A673 (cell line): Measurements from ENCODE around the gene SLX4. TPM values are rescaled to one million over a fixed set of nuclear protein-coding genes. Genes with fewer than 3 reads are reported as not detected.

ENCODE experiments used
- BruUV-seq: library from RNA; stranded (reverse); fragments of 400-500 nt; replicated peaks from 2 replicates; lab custom pipeline; 2021; lab: Mats Ljungman, UMichigan
- CTCF ChIA-PET: fragments of 300-600 bp; sonication (Branson Sonifier 250); formaldehyde crosslinking; loops from one replicate; lab custom pipeline; 2022; ENCODE audit warnings: antibody characterized with exemption; lab: Charles Lee
- POLR2A ChIA-PET: fragments of 300-600 bp; sonication (Branson Sonifier 250); formaldehyde crosslinking; loops from one replicate; lab custom pipeline; 2022; ENCODE audit warnings: antibody characterized with exemption; ENCODE audit not compliant: low non-redundant PET; lab: Charles Lee
- DNase-seq: peaks from one replicate; pipeline ENCODE4 v3.0.0-alpha.2; 2015; ENCODE audit warnings: low spot score
- H3K27ac ChIP-seq: fragments of 200-600 bp; sonication (generic); 2 replicates; pipeline ENCODE4 v1.5.1; 2016; ENCODE audit warnings: mixed run types, low read depth, mild to moderate bottlenecking, mixed read lengths, antibody characterized with exemption, low read length; ENCODE audit not compliant: poor library complexity, severe bottlenecking
- H3K27me3 ChIP-seq: fragments of 200-600 bp; sonication (generic); replicated peaks from 2 replicates; pipeline ENCODE4 v1.6.1; 2017; ENCODE audit warnings: mixed run types, low read depth, mild to moderate bottlenecking, mixed read lengths, antibody characterized with exemption, low read length; ENCODE audit not compliant: insufficient read depth, poor library complexity
- H3K36me3 ChIP-seq: fragments of 200-600 bp; sonication (generic); 2 replicates; pipeline ENCODE4 v1.6.1; 2016; ENCODE audit warnings: mixed run types, mild to moderate bottlenecking, mixed read lengths, antibody characterized with exemption, low read length; ENCODE audit not compliant: insufficient read depth, poor library complexity, severe bottlenecking
- H3K4me1 ChIP-seq: fragments of 200-600 bp; sonication (generic); 2 replicates; pipeline ENCODE4 v1.6.1; 2017; ENCODE audit warnings: mixed run types, mild to moderate bottlenecking, mixed read lengths, antibody characterized with exemption, low read length; ENCODE audit not compliant: insufficient read depth, poor library complexity, severe bottlenecking
- H3K4me3 ChIP-seq: fragments of 200-600 bp; sonication (generic); 2 replicates; pipeline ENCODE4 v1.5.1; 2016; ENCODE audit warnings: low read depth, mixed run types, mild to moderate bottlenecking, mixed read lengths, low read length; ENCODE audit not compliant: poor library complexity, severe bottlenecking
- H3K9me3 ChIP-seq: fragments of 200-600 bp; sonication (generic); 2 replicates; pipeline ENCODE4 v1.6.1; 2016; ENCODE audit warnings: mixed run types, low read depth, mild to moderate bottlenecking, mixed read lengths, antibody characterized with exemption, low read length; ENCODE audit not compliant: poor library complexity, severe bottlenecking
- CTCF ChIP-seq: fragments of 300-800, 200-600 bp; sonication (generic); conservative IDR thresholded peaks from 2 replicates; pipeline ENCODE4 v1.5.1; 2017; ENCODE audit warnings: low read depth, mild to moderate bottlenecking, antibody characterized with exemption, low read length, moderate library complexity, mixed read lengths
- EZH2 ChIP-seq: fragments of 200-600 bp; sonication (generic); IDR thresholded peaks from 2 replicates; pipeline ENCODE4 v1.6.1; 2017; ENCODE audit warnings: borderline replicate concordance, low read depth, mild to moderate bottlenecking, mixed read lengths, antibody characterized with exemption, low read length; ENCODE audit not compliant: poor library complexity, severe bottlenecking
- intact Hi-C: fragments of 100-400 bp; cut with micrococcal nuclease; formaldehyde crosslinking; loops from one replicate; pipeline ENCODE4 v1.10.0; 2022; ENCODE audit not compliant: unreplicated experiment
- total RNA-seq: library from RNA; stranded (reverse); gene quantifications from 2 replicates; pipeline ENCODE4 v1.2.3, GENCODE V29; 2021

The SLX4 gene
- total RNA-seq, 1 experiment from 2014 or later, result 15.1 TPM

DNA sequence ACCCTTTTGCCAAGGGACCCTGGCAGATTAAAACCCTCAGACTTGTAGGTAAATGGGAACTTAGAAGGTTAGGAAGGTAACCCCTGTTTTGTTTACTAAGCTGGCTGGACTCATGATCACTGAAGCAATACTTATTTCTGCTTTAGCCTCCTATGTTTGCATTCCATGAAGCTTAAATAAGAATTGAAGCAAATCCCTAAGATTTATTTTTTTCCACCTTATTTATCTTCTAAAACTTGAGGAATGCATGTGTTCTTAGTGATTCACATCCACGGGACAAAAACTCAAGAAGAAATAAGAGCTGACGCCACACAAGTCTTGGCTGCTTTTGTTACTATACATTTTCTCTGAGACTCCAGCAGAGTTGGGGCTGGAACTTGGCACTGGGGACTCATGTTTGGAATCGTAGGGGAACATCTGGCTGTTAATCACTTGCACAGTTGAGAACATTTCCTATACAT is 75.1 kb downstream of the SLX4 start:
- H3K36me3 ChIP-seq, result peaks cover 13% of the 10 kb centered on the region
- H3K4me3 ChIP-seq, result no peak overlapping the region
- TF ChIP-seq EZH2 (no peak), CTCF (no peak)
- H3K9me3 ChIP-seq, result no peaks in the 10 kb centered on the region
- intact Hi-C loops, result no loop called here
- no peak overlapping the region for H3K27ac ChIP-seq
- CTCF ChIA-PET, result no interaction called here
- no peak for DNase-seq
- POLR2A ChIA-PET, result interaction anchor here (0.5 kb wide), 1 partner anchor 368 kb away, joined by 3 read pairs; no protein-coding TSS in a partner anchor
- TSS peak; percentile 24 for BruUV-seq
- H3K4me1 ChIP-seq, result no peaks in the 10 kb centered on the region
- no peaks in the 10 kb centered on the region for H3K27me3 ChIP-seq

DNA sequence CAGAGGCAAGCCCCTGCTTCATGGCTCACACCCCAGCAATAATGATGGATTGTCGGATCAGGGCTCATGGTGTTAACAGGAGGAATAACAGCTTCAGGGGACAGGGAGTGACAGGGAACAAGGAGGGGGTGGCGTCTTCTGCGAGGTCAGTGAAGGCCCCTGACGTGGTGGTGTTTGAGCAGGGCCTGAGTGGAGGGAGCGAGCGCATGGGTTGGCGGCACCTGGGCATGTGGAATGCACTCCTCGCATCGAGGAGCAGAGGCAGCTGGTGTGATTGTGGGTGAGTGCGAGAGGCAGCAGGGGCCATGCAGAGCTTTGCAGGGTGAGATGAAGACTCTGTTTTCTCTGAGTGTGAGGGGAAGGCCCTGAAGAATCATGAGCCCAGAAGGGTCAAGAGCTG is 77.3 kb downstream of the SLX4 start:
- DNase-seq, result no peak
- Histone ChIP-seq H3K36me3 (peaks cover 23% of the 10 kb centered on the region), H3K4me1 (no peaks in the 10 kb centered on the region), H3K4me3 (no peak overlapping the region), H3K9me3 (no peaks in the 10 kb centered on the region), H3K27ac (no peak overlapping the region), H3K27me3 (no peaks in the 10 kb centered on the region)
- no TSS peak for BruUV-seq
- intact Hi-C loops, result no loop called here
- CTCF ChIA-PET, result no interaction called here
- POLR2A ChIA-PET, result no interaction called here
- TF ChIP-seq EZH2 (no peak), CTCF (no peak)

GRCh38 chr16:3532741-3533140 is 78.7 kb downstream of the SLX4 start:
- Histone ChIP-seq H3K27me3 (no peaks in the 10 kb centered on the region), H3K4me1 (no peaks in the 10 kb centered on the region), H3K36me3 (peaks cover 28% of the 10 kb centered on the region), H3K27ac (no peak overlapping the region), H3K9me3 (no peaks in the 10 kb centered on the region), H3K4me3 (no peak overlapping the region)
- no peak for DNase-seq
- intact Hi-C loops, result no loop called here
- no peak for TF ChIP-seq CTCF
- no peak for TF ChIP-seq EZH2
- ChIA-PET CTCF (interaction anchor here (0.6 kb wide), 1 partner anchor 870 kb away, joined by 7 read pairs; no protein-coding TSS in a partner anchor), POLR2A (no interaction called here)
- no TSS peak for BruUV-seq

Other genes starting within 250 kb of the SLX4 start
- 17.2 and 17.3 TPM in 2 replicates for gene ZSCAN32, start 210.6 kb downstream of the SLX4 start, total RNA-seq
- 12.2 and 13.7 TPM in 2 replicates for gene ZNF174, start 210.4 kb downstream of the SLX4 start, total RNA-seq
- 2.4 and 2.8 TPM in 2 replicates for gene ZNF597, start 168.1 kb downstream of the SLX4 start, total RNA-seq
- 39.4 and 40.7 TPM in 2 replicates for gene NAA60, start 167.9 kb downstream of the SLX4 start, total RNA-seq
- not detected in 2 replicates for gene C16orf90, start 116.1 kb downstream of the SLX4 start, total RNA-seq
- gene CLUAP1, start 110.6 kb downstream of the SLX4 start, total RNA-seq, result 22.6 and 36.5 TPM in 2 replicates
- 0.07 and 0.09 TPM in 2 replicates for gene NLRC3, start 34.2 kb downstream of the SLX4 start, total RNA-seq
- gene DNASE1, start 43.1 kb upstream of the SLX4 start, total RNA-seq, result 17.9 and 19.1 TPM in 2 replicates
- gene TRAP1, start 105.9 kb upstream of the SLX4 start, total RNA-seq, result 280 and 300 TPM in 2 replicates